Keratinocyte (primary cell): ENCODE data around the gene RBM4.

Experiments used
- CTCF ChIP-seq, 3 experiments: IDR thresholded peaks in 1 of 3; conservative IDR thresholded peaks in 1 of 3; optimal IDR thresholded peaks in 1 of 3; 2 replicates in 2 of 3; 3 replicates in 1 of 3; pipeline versions ENCODE3 to v1.5.1; 2011; ENCODE audit warnings: low read length in 3 of 3, mild to moderate bottlenecking in 3 of 3, moderate library complexity in 2 of 3, control low read depth in 1 of 3, inconsistent platforms in 1 of 3; ENCODE audit not compliant: insufficient read depth in 2 of 3; ENCODE audit errors: extremely low read depth in 1 of 3
- EZH2 ChIP-seq: IDR thresholded peaks from one replicate; pipeline ENCODE4 v1.6.1; 2012; ENCODE audit warnings: inconsistent platforms, mild to moderate bottlenecking, low read length, moderate library complexity

DNA sequence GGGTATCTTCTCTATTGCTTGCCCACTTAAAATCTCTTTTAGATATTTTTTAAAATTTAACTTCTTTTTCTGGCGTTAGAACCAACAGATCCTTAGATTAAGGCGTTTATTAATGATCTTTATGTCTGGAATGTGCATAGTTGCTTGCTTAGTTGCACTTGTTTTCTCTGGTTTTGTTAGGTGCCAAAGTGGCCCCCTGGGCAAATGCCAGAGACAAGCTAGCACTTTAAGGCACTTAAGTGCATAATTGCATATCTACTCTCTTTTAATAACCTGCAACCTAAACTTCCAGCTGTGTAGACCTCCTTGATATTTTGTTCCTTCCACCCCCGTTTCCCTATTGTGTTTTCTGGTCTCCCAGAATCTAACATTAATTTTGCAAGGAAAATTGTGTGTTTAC, 3.3 kb downstream of the RBM4 start:
- TF ChIP-seq CTCF (optimal IDR thresholded peaks at IDR 0.05 in 1 of 3, IDR thresholded peaks at IDR 0.05 in 1 of 3, conservative IDR thresholded peaks at IDR 0.05 in 1 of 3; ENCODE audit: extremely low read depth in 1 of 3, insufficient read depth in 2 of 3, low read length in 3 of 3) (no peak), EZH2 (no peak)
